DND-41 (cell line): ENCODE results near the gene MXD4.

ENCODE experiments used
- ATAC-seq: fragments of 200-7000 bp; cut with Tn5 transposase; 3 replicates; pipeline ENCODE4 v1.9.1; 2021; ENCODE audit warnings: low read depth; ENCODE audit not compliant: insufficient read depth
- DNase-seq: peaks from one replicate; pipeline ENCODE4 v3.0.0-alpha.2; 2020
- H2AFZ ChIP-seq: 2 replicates; pipeline ENCODE4 v1.6.0; 2012; ENCODE audit warnings: low read depth, low read length
- H3K27ac ChIP-seq: 2 replicates; pipeline ENCODE4 v1.5.1; 2012; ENCODE audit warnings: low read length, inconsistent platforms
- H3K27me3 ChIP-seq: fragments of 200-600 bp; sonication (generic); 2 replicates; pipeline ENCODE4 v1.6.0; 2012; ENCODE audit warnings: low read length, mild to moderate bottlenecking, inconsistent platforms; ENCODE audit not compliant: insufficient read depth, poor library complexity
- H3K36me3 ChIP-seq: 2 replicates; pipeline ENCODE4 v1.5.1; 2012; ENCODE audit warnings: low read length, inconsistent platforms; ENCODE audit not compliant: insufficient read depth
- H3K4me1 ChIP-seq: 2 replicates; pipeline ENCODE4 v1.5.1; 2012; ENCODE audit warnings: mild to moderate bottlenecking, low read length; ENCODE audit not compliant: insufficient read depth
- H3K4me2 ChIP-seq: 2 replicates; pipeline ENCODE4 v1.6.0; 2012; ENCODE audit warnings: mild to moderate bottlenecking, moderate library complexity, low read length, inconsistent platforms; ENCODE audit not compliant: insufficient read depth
- H3K4me3 ChIP-seq, 2 experiments: fragments of 200-600 bp in 1 of 2; shearing (Covaris generic) in 1 of 2; 2 replicates each; pipeline ENCODE4 v1.5.1; 2012 to 2016; ENCODE audit warnings: inconsistent platforms in 2 of 2, low read length in 2 of 2, mild to moderate bottlenecking in 2 of 2, low read depth in 1 of 2, moderate library complexity in 1 of 2
- H3K79me2 ChIP-seq: 2 replicates; pipeline ENCODE4 v1.6.0; 2012; ENCODE audit warnings: low read length, inconsistent platforms; ENCODE audit not compliant: insufficient read depth
- H3K9ac ChIP-seq: 2 replicates; pipeline ENCODE4 v1.6.0; 2012; ENCODE audit warnings: low read depth, mild to moderate bottlenecking, inconsistent platforms, low read length, moderate library complexity
- H3K9me3 ChIP-seq: 2 replicates; pipeline ENCODE4 v1.5.1; 2012; ENCODE audit warnings: low read length, moderate library complexity, mild to moderate bottlenecking, inconsistent platforms; ENCODE audit not compliant: insufficient read depth, severe bottlenecking
- H4K20me1 ChIP-seq: 2 replicates; pipeline ENCODE4 v1.6.0; 2012; ENCODE audit warnings: low read length; ENCODE audit not compliant: insufficient read depth
- EZH2 ChIP-seq: IDR thresholded peaks from 3 replicates; pipeline ENCODE4 v1.6.1; 2012; ENCODE audit warnings: borderline replicate concordance, low read depth, mild to moderate bottlenecking, moderate library complexity, low read length, inconsistent platforms; ENCODE audit not compliant: severe bottlenecking
- TF ChIP-seq, protein P1 (sequence below): IDR thresholded peaks from 2 replicates; pipeline ENCODE4 v1.5.1; 2012; ENCODE audit warnings: borderline replicate concordance, low read length, moderate library complexity, mild to moderate bottlenecking; ENCODE audit not compliant: poor library complexity, severe bottlenecking; ENCODE audit errors: extremely low read depth

The MXD4 gene

GRCh38 chr4:2236944-2237666 lies 24.8 kb downstream of the MXD4 start:
- DNase-seq (no peak), ATAC-seq (no peak)
- peaks cover 78% of the 10 kb centered on the region for H3K79me2 ChIP-seq
- H3K9me3 ChIP-seq, result no peaks in the 10 kb centered on the region
- H3K4me3 ChIP-seq, result peak overlapping the region in 1 of 2 experiments; percentile 45; a peak in 1 of 4 replicates
- TF ChIP-seq, protein P1, sequence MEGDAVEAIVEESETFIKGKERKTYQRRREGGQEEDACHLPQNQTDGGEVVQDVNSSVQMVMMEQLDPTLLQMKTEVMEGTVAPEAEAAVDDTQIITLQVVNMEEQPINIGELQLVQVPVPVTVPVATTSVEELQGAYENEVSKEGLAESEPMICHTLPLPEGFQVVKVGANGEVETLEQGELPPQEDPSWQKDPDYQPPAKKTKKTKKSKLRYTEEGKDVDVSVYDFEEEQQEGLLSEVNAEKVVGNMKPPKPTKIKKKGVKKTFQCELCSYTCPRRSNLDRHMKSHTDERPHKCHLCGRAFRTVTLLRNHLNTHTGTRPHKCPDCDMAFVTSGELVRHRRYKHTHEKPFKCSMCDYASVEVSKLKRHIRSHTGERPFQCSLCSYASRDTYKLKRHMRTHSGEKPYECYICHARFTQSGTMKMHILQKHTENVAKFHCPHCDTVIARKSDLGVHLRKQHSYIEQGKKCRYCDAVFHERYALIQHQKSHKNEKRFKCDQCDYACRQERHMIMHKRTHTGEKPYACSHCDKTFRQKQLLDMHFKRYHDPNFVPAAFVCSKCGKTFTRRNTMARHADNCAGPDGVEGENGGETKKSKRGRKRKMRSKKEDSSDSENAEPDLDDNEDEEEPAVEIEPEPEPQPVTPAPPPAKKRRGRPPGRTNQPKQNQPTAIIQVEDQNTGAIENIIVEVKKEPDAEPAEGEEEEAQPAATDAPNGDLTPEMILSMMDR, result no peak
- TF ChIP-seq EZH2, result no peak
- H2AFZ ChIP-seq, result no peak overlapping the region
- H3K9ac ChIP-seq, result no peak overlapping the region; the same call in 1 of the 2 replicates
- no peaks in the 10 kb centered on the region for H3K27me3 ChIP-seq
- peaks cover 56% of the 10 kb centered on the region for H4K20me1 ChIP-seq
- peaks cover 49% of the 10 kb centered on the region for H3K4me1 ChIP-seq
- H3K27ac ChIP-seq, result no peak overlapping the region
- peak overlapping the region; percentile 84; the same call in 1 of the 2 replicates for H3K4me2 ChIP-seq
- H3K36me3 ChIP-seq, result peaks cover 71% of the 10 kb centered on the region

- Histone ChIP-seq H3K4me1 (peaks cover 4% of the 10 kb centered on the region; the same call in 1 of the 2 replicates), H3K79me2 (peaks cover 21% of the 10 kb centered on the region), H3K9me3 (no peaks in the 10 kb centered on the region), H3K4me2 (no peak overlapping the region), H3K27ac (no peak overlapping the region), H3K36me3 (peaks cover 59% of the 10 kb centered on the region), H4K20me1 (peaks cover 15% of the 10 kb centered on the region; the same call in 1 of the 2 replicates), H3K27me3 (no peaks in the 10 kb centered on the region), H3K4me3 (no peak overlapping the region), H2AFZ (no peak overlapping the region), H3K9ac (no peak overlapping the region)
- DNase-seq (no peak), ATAC-seq (no peak)
- no peak for TF ChIP-seq EZH2
- TF ChIP-seq, protein P1, result no peak
Observed at GRCh38 chr4:2231082-2231481, 30.8 kb downstream of the MXD4 start.

GRCh38 chr4:2226261-2226660 lies 35.6 kb downstream of the MXD4 start:
- Histone ChIP-seq H3K79me2 (no peaks in the 10 kb centered on the region; the same call in 1 of the 2 replicates), H2AFZ (no peak overlapping the region), H3K9me3 (no peaks in the 10 kb centered on the region), H3K4me2 (no peak overlapping the region), H3K4me1 (no peaks in the 10 kb centered on the region), H3K36me3 (peaks cover 44% of the 10 kb centered on the region), H3K27ac (no peak overlapping the region), H3K4me3 (no peak overlapping the region), H3K27me3 (no peaks in the 10 kb centered on the region), H3K9ac (no peak overlapping the region), H4K20me1 (peaks cover 4% of the 10 kb centered on the region; the same call in 1 of the 2 replicates)
- ATAC-seq, result no peak
- TF ChIP-seq EZH2, result no peak
- TF ChIP-seq, protein P1, result no peak
- no peak for DNase-seq
